Mesenchymal stem cell (in vitro differentiated cells and primary cell): Measurements from ENCODE around the gene GIGYF2.
"Not testable (repeated sequence)": the region's sequence is repeated elsewhere in the genome, so short reads cannot be mapped to it uniquely, and the experiment has no call there.

Experiments
- DNase-seq: peaks from one replicate; pipeline ENCODE4 v3.0.0-alpha.2; 2013
- H2AFZ ChIP-seq: one replicate; pipeline ENCODE4 v1.6.1; 2013; ENCODE audit warnings: low read depth, mild to moderate bottlenecking, control low read depth, inconsistent platforms, low read length, moderate library complexity
- H2AK5ac ChIP-seq: 2 replicates; pipeline ENCODE4 v1.6.1; 2013; ENCODE audit warnings: low read length, moderate library complexity, mild to moderate bottlenecking, inconsistent platforms; ENCODE audit not compliant: severe bottlenecking
- H2BK120ac ChIP-seq: one replicate; pipeline ENCODE4 v1.6.1; 2013; ENCODE audit warnings: low read depth, mild to moderate bottlenecking, inconsistent platforms, low read length, moderate library complexity
- H2BK12ac ChIP-seq, 2 experiments: one replicate each; pipeline ENCODE4 v1.6.1; 2013; ENCODE audit warnings: inconsistent platforms in 2 of 2, low read length in 2 of 2, mild to moderate bottlenecking in 2 of 2, moderate library complexity in 2 of 2, control low read depth in 1 of 2
- H2BK15ac ChIP-seq: one replicate; pipeline ENCODE4 v1.6.1; 2013; ENCODE audit warnings: mild to moderate bottlenecking, low read depth, inconsistent platforms; ENCODE audit not compliant: poor library complexity, severe bottlenecking
- H2BK5ac ChIP-seq: 2 replicates; pipeline ENCODE4 v1.6.1; 2013; ENCODE audit warnings: low read depth, mild to moderate bottlenecking, low read length, control low read depth, inconsistent platforms; ENCODE audit not compliant: poor library complexity, severe bottlenecking
- H3K14ac ChIP-seq, 2 experiments: one replicate each; pipeline ENCODE4 v1.6.1; 2013; ENCODE audit warnings: inconsistent platforms in 2 of 2, low read length in 2 of 2, control low read depth in 1 of 2, mild to moderate bottlenecking in 1 of 2, moderate library complexity in 1 of 2
- H3K18ac ChIP-seq, 2 experiments: one replicate each; pipeline ENCODE4 v1.6.1; 2013; ENCODE audit warnings: inconsistent platforms in 2 of 2, low read length in 2 of 2, control low read depth in 1 of 2, low read depth in 1 of 2, mild to moderate bottlenecking in 1 of 2
- H3K23ac ChIP-seq, 2 experiments: one replicate each; pipeline ENCODE4 v1.6.1; 2013; ENCODE audit warnings: inconsistent platforms in 2 of 2, low read length in 2 of 2, mild to moderate bottlenecking in 2 of 2, moderate library complexity in 2 of 2, control low read depth in 1 of 2
- H3K27ac ChIP-seq: 2 replicates; pipeline ENCODE4 v1.5.1; 2013; ENCODE audit warnings: mild to moderate bottlenecking, moderate library complexity, low read length, control low read depth, inconsistent platforms; ENCODE audit not compliant: poor library complexity, severe bottlenecking
- H3K27me3 ChIP-seq, 2 experiments: 2 replicates each; pipeline versions ENCODE4 v1.6.1 to v1.7.0; 2013; ENCODE audit warnings: low read length in 2 of 2, mild to moderate bottlenecking in 2 of 2, moderate library complexity in 2 of 2, control low read depth in 1 of 2, inconsistent platforms in 1 of 2; ENCODE audit not compliant: control insufficient read depth in 1 of 2, insufficient read depth in 1 of 2
- H3K36me3 ChIP-seq, 2 experiments: 2 replicates each; pipeline versions ENCODE4 v1.6.1 to v1.7.0; 2013; ENCODE audit warnings: low read length in 2 of 2, control low read depth in 1 of 2, inconsistent platforms in 1 of 2, low read depth in 1 of 2, mild to moderate bottlenecking in 1 of 2; ENCODE audit not compliant: insufficient read depth in 2 of 2, control insufficient read depth in 1 of 2
- H3K4ac ChIP-seq, 2 experiments: one replicate each; pipeline ENCODE4 v1.6.1; 2013; ENCODE audit warnings: inconsistent platforms in 2 of 2, low read length in 2 of 2, mild to moderate bottlenecking in 2 of 2, moderate library complexity in 2 of 2, control low read depth in 1 of 2, low read depth in 1 of 2
- H3K4me1 ChIP-seq: 2 replicates; pipeline ENCODE4 v1.6.1; 2013; ENCODE audit warnings: low read depth, low read length, control low read depth; ENCODE audit not compliant: control insufficient read depth, insufficient read depth
- H3K4me2 ChIP-seq: 2 replicates; pipeline ENCODE4 v1.6.1; 2013; ENCODE audit warnings: low read length, mild to moderate bottlenecking, inconsistent platforms; ENCODE audit not compliant: poor library complexity, severe bottlenecking
- H3K4me3 ChIP-seq, 2 experiments: 2 replicates each; pipeline versions ENCODE4 v1.5.1 to v1.7.0; 2013; ENCODE audit warnings: low read length in 2 of 2, mild to moderate bottlenecking in 2 of 2, control low read depth in 1 of 2, low read depth in 1 of 2; ENCODE audit not compliant: insufficient read depth in 1 of 2
- H3K79me1 ChIP-seq: replicated peaks from 2 replicates; pipeline ENCODE4 v1.6.1; 2013; ENCODE audit warnings: mild to moderate bottlenecking, control low read depth, low read length, inconsistent platforms; ENCODE audit not compliant: poor library complexity, severe bottlenecking
- H3K9ac ChIP-seq: 2 replicates; pipeline ENCODE4 v1.7.0; 2013; ENCODE audit warnings: mild to moderate bottlenecking, low read length, moderate library complexity
- H3K9me3 ChIP-seq: 2 replicates; pipeline ENCODE4 v1.7.0; 2013; ENCODE audit warnings: mild to moderate bottlenecking, low read length; ENCODE audit not compliant: control insufficient read depth
- H4K8ac ChIP-seq: one replicate; pipeline ENCODE4 v1.6.1; 2013; ENCODE audit warnings: inconsistent platforms, mild to moderate bottlenecking, low read length, moderate library complexity
- H4K91ac ChIP-seq: one replicate; pipeline ENCODE4 v1.6.1; 2013; ENCODE audit warnings: mild to moderate bottlenecking, low read length, inconsistent platforms
- WGBS: methylation state at CpG from one replicate; pipeline ENCODE4 v1.1.7; 2013; ENCODE audit warnings: mixed read lengths; 5-methylcytosine and 5-hydroxymethylcytosine counted together

GIGYF2 gene

GRCh38 chr2:232688201-232688600 lies 8.9 kb upstream of the GIGYF2 start:
- no peak overlapping the region for H3K9ac ChIP-seq
- 81% methylated on average over 6 of the region's 7 CpGs for WGBS
- no peak overlapping the region for H3K4me2 ChIP-seq

DNA sequence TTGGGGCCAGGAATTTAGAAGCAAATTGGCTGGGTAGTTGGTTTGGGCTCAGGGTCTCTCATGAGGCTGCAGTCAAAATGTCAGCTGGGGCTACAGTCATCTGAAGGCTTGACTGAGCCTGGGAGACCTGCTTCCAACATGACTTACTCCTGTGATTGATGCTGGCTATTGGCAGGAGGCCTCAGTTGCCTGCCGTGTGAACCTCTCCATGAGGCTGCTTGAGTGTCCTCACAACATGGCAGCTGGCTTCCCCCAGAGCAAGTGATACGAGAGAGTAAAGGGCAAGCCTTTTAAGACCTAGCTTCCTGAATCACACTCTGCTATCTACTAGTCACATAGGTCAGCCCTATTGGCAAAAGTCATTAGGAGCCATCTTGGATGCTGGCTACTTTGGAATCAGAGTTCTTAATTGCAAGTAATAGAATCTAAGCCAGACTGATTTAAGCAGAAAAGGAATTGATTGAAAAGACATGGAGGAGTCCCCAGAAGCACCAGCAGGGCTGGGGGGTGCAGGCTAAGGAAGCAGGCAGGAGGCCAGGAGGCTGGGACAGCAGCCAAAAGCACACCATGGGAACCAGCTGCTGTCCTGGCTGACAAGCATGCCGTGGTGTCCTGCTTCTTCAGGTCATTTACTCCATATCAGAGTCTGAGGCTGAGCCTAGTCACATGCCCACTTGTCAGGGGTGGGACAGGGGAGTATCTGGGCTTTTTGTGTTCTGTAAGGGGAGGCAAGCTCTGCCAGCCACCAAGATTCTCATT lies 7.8 kb upstream of the GIGYF2 start:
- Histone ChIP-seq H3K9me3 (no peaks in the 10 kb centered on the region), H3K27ac (no peak overlapping the region), H3K4me3 (peak overlapping the region in 1 of 2 experiments; percentile 27), H3K27me3 (peaks cover 7 to 8% of the 10 kb centered on the region in 2 experiments), H3K18ac (peak overlapping the region in 1 of 2 experiments; percentile 19), H2BK5ac (no peak overlapping the region), H4K8ac (no peak overlapping the region), H2AK5ac (no peak overlapping the region), H3K79me1 (no peaks in the 10 kb centered on the region), H2BK12ac (no peak overlapping the region), H2BK120ac (no peak overlapping the region), H3K36me3 (no peaks in the 10 kb centered on the region), H2BK15ac (no peak overlapping the region), H3K4ac (no peak overlapping the region), H3K9ac (no peak overlapping the region), H4K91ac (no peak overlapping the region), H2AFZ (no peak overlapping the region), H3K4me2 (no peak overlapping the region), H3K14ac (peak overlapping the region in 1 of 2 experiments; percentile 48), H3K4me1 (peaks cover 2% of the 10 kb centered on the region), H3K23ac (no peak overlapping the region)
- DNase-seq: peak; percentile 39
- 68% methylated on average over 3 of the region's 3 CpGs for WGBS

More at GRCh38 chr2:232688201-232688600, 8.9 kb upstream of the GIGYF2 start:
- Histone ChIP-seq H3K27ac (no peak overlapping the region), H3K4ac (no peak overlapping the region), H3K9me3 (no peaks in the 10 kb centered on the region), H3K4me3 (no peak overlapping the region), H3K36me3 (no peaks in the 10 kb centered on the region), H3K18ac (no peak overlapping the region), H3K23ac (no peak overlapping the region), H3K14ac (no peak overlapping the region), H2AFZ (peak overlapping the region; percentile 53), H3K27me3 (peaks cover 7 to 18% of the 10 kb centered on the region in 2 experiments), H2BK12ac (no peak overlapping the region), H4K91ac (no peak overlapping the region), H2BK5ac (no peak overlapping the region), H2AK5ac (no peak overlapping the region), H3K79me1 (no peaks in the 10 kb centered on the region), H2BK15ac (no peak overlapping the region), H4K8ac (no peak overlapping the region), H3K4me1 (peaks cover 2% of the 10 kb centered on the region), H2BK120ac (no peak overlapping the region)
- DNase-seq: no peak

DNA sequence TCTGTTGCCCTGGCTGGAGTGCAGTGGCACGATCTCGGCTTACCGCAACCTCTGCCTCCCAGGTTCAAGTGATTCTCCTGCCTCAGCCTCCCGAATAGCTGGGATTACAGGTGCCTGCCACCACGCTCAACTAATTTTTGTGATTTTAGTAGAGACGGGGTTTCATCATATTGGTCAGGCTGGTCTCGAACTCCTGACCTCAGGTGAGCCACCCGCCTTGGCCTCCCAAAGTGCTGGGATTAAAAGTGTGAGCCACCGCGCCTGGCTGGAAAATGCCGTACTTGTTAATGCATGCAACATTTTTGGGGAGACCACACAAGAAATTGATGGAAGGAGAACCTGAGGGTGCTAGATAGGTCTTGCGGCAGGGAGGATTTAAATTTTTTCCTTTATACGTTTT lies 6.0 kb upstream of the GIGYF2 start:
- not testable (repeated sequence) for H4K91ac ChIP-seq, H3K4me2 ChIP-seq, H2BK120ac ChIP-seq, H3K18ac ChIP-seq, H2BK12ac ChIP-seq, DNase-seq, H3K4me1 ChIP-seq, H2BK5ac ChIP-seq, H3K79me1 ChIP-seq, H3K23ac ChIP-seq, H2BK15ac ChIP-seq, H3K4me3 ChIP-seq, H3K14ac ChIP-seq, H4K8ac ChIP-seq, H2AK5ac ChIP-seq, H2AFZ ChIP-seq, H3K9me3 ChIP-seq, H3K27ac ChIP-seq, H3K4ac ChIP-seq, H3K9ac ChIP-seq, H3K27me3 ChIP-seq, H3K36me3 ChIP-seq
- 97% methylated on average over 11 of the region's 13 CpGs for WGBS

GRCh38 chr2:232693344-232693743 lies 3.8 kb upstream of the GIGYF2 start:
- Histone ChIP-seq H3K4me1 (peaks cover 2% of the 10 kb centered on the region), H2BK5ac (no peak overlapping the region), H4K8ac (no peak overlapping the region), H2BK12ac (no peak overlapping the region), H3K14ac (no peak overlapping the region), H3K79me1 (no peaks in the 10 kb centered on the region), H3K23ac (no peak overlapping the region), H3K4ac (no peak overlapping the region), H3K9ac (no peak overlapping the region), H4K91ac (no peak overlapping the region), H2AK5ac (no peak overlapping the region), H3K18ac (no peak overlapping the region), H3K27ac (no peak overlapping the region), H3K27me3 (no peaks in the 10 kb centered on the region), H3K4me2 (no peak overlapping the region), H3K9me3 (no peaks in the 10 kb centered on the region), H2AFZ (no peak overlapping the region), H2BK120ac (no peak overlapping the region), H3K36me3 (no peaks in the 10 kb centered on the region), H2BK15ac (no peak overlapping the region), H3K4me3 (no peak overlapping the region)
- no peak for DNase-seq
- WGBS: 77% methylated on average over 4 of the region's 4 CpGs
